ENCODE results near the gene KRTAP3-2. TPM values are rescaled to one million over a fixed set of nuclear protein-coding genes. Genes with fewer than 3 reads are reported as not detected.

Gene KRTAP3-2
- total RNA-seq, 1 donor from 2014 or later: not detected

DNA sequence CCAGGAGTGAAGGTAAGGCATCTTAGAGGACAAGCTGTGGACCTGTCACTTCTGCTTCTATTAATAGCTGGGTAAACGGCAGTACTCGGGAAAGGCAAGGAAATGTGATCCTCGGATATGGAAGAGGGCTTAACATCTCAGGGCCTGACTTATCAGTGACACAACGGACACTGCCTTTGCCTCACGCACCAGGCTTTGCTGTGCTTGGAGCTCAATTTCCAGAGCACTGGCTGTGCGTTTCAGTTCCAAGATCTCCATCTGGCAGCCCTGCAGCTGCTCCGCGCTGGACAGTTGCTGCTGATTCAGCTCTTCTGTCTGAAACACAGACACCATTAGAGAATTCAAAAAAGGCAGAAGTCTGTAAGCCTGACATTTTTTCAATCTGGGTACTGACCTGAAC is 19.1 kb downstream of the KRTAP3-2 start:
- intact Hi-C loops (cut with micrococcal nuclease): no loop called here
- no peaks in the 10 kb centered on the region for H3K36me3 Mint-ChIP-seq (ENCODE audit: low read depth)
- peaks cover 26% of the 10 kb centered on the region for H3K27me3 Mint-ChIP-seq
- POLR2A ChIA-PET: interaction anchor here (0.5 kb wide), 1 partner anchor 321 kb away, joined by 3 read pairs; no protein-coding TSS in a partner anchor
- no peak overlapping the region for H3K4me3 Mint-ChIP-seq
- TF ChIP-seq, protein P1, sequence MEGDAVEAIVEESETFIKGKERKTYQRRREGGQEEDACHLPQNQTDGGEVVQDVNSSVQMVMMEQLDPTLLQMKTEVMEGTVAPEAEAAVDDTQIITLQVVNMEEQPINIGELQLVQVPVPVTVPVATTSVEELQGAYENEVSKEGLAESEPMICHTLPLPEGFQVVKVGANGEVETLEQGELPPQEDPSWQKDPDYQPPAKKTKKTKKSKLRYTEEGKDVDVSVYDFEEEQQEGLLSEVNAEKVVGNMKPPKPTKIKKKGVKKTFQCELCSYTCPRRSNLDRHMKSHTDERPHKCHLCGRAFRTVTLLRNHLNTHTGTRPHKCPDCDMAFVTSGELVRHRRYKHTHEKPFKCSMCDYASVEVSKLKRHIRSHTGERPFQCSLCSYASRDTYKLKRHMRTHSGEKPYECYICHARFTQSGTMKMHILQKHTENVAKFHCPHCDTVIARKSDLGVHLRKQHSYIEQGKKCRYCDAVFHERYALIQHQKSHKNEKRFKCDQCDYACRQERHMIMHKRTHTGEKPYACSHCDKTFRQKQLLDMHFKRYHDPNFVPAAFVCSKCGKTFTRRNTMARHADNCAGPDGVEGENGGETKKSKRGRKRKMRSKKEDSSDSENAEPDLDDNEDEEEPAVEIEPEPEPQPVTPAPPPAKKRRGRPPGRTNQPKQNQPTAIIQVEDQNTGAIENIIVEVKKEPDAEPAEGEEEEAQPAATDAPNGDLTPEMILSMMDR (IDR thresholded peaks at IDR 0.05): no peak
- H3K4me1 Mint-ChIP-seq: no peaks in the 10 kb centered on the region
- CTCF ChIA-PET: no interaction called here
- no peaks in the 10 kb centered on the region for H3K9me3 Mint-ChIP-seq
- no peak overlapping the region for H3K27ac Mint-ChIP-seq
- DNase-seq (no peak), ATAC-seq (ENCODE audit: low read depth) (no peak)

DNA sequence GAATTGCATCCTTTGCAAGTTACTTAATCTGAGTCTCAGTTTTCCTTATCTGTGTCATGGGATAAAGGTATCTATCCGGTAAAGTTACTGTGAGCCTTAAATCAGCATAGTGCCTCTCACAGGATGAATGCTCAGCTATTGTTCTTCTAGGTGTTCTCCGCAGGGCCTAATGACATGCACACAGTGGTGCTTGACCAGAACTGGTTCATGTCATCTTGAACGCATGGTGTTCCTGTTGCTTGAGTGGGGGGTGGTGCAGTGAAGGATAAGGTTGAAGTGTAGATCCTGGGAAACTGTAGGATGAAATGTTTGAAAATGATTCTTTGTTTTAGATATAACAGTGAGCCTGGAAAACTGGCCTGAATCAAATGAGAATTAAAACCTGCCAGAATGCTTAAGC is 19.6 kb downstream of the KRTAP3-2 start:
- Mint-ChIP-seq H3K4me1 (no peaks in the 10 kb centered on the region), H3K27ac (no peak overlapping the region), H3K36me3 (ENCODE audit: low read depth) (no peaks in the 10 kb centered on the region), H3K4me3 (no peak overlapping the region), H3K27me3 (peaks cover 31% of the 10 kb centered on the region), H3K9me3 (no peaks in the 10 kb centered on the region)
- intact Hi-C loops (cut with micrococcal nuclease): no loop called here
- TF ChIP-seq, protein P1 (IDR thresholded peaks at IDR 0.05): no peak
- DNase-seq (no peak), ATAC-seq (ENCODE audit: low read depth) (no peak)
- ChIA-PET CTCF (no interaction called here), POLR2A (no interaction called here)

DNA sequence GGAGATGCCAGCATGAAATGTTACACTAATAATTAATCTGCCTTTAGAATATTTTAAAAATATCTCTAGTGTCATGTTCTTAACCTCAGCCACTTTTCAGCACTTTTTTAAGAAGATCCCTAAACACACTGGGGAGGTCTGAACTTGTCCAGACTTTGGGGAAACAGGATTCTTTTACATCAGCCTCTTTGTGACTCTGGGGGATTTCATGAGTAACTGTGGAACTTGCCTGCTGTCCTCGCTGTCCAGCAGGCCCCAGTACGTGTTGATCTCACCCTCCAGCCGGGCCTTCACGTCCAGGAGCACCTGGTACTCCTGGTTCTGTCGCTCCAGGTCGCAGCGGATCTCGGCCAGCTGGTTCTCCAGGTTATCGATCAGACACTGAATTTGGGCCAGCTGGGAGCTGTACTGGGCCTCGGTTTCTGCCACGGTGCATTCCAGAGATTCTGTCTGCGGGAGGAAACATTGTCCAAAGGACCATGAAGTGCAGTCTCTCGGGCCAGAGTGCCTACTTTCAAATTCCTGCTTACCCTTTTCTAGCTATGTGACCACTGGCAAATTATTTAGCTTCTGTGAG is 21.0 kb downstream of the KRTAP3-2 start:
- H3K27ac Mint-ChIP-seq: no peak overlapping the region
- TF ChIP-seq, protein P1 (IDR thresholded peaks at IDR 0.05): no peak
- DNase-seq (no peak), ATAC-seq (ENCODE audit: low read depth) (no peak)
- H3K9me3 Mint-ChIP-seq: no peaks in the 10 kb centered on the region
- H3K4me3 Mint-ChIP-seq: no peak overlapping the region
- peaks cover 25% of the 10 kb centered on the region for H3K27me3 Mint-ChIP-seq
- H3K4me1 Mint-ChIP-seq: no peaks in the 10 kb centered on the region
- no peaks in the 10 kb centered on the region for H3K36me3 Mint-ChIP-seq (ENCODE audit: low read depth)
- ChIA-PET POLR2A (no interaction called here), CTCF (no interaction called here)
- intact Hi-C loops (cut with micrococcal nuclease): no loop called here

DNA sequence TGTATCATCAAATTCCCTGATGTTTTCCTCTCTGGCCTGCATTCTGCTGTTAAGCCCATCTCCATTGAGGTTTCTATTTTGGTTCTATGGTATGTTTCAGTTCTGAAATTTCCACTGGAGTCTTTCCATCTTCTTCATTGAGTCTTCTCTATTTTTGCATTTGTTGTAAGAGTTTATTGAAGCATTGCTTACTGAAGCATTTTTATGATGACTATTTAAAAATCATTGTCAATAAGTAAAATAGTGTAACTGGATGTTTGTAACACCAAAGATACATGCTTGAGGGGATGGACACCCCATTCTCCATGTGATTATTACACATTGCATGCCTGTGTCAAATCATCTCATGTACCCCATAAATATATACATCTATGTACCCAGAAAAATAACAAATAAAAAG is 24.2 kb downstream of the KRTAP3-2 start:
- TF ChIP-seq, protein P1 (IDR thresholded peaks at IDR 0.05): no peak
- intact Hi-C loops (cut with micrococcal nuclease): no loop called here
- Mint-ChIP-seq H3K4me1 (no peaks in the 10 kb centered on the region), H3K36me3 (ENCODE audit: low read depth) (no peaks in the 10 kb centered on the region), H3K27me3 (peaks cover 25% of the 10 kb centered on the region), H3K4me3 (no peak overlapping the region), H3K27ac (no peak overlapping the region), H3K9me3 (no peaks in the 10 kb centered on the region)
- DNase-seq: no peak
- no peak for ATAC-seq (ENCODE audit: low read depth)
- ChIA-PET CTCF (no interaction called here), POLR2A (no interaction called here)

DNA sequence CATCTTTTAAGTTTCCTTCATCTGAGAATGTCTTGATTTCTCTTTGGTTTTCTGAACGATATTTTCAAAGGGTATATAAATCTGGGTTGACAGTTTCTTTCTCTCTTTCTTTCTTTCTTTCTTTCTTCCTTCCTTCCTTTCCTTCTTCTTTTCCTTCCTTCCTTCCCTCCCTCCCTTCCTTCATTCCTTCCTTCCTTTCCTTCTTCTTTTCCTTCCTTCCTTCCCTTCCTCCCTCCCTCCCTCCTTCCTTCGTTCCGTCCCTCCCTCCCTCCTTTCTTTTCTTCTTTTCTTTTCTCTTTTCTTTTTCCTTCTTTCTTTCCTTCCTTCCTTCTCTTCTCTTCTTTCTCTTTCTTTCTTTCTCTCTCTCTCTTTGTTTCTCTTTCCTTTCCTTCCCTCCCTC is 25.3 kb downstream of the KRTAP3-2 start:
- Mint-ChIP-seq H3K27ac (no peak overlapping the region), H3K4me1 (no peaks in the 10 kb centered on the region), H3K36me3 (ENCODE audit: low read depth) (no peaks in the 10 kb centered on the region), H3K27me3 (peaks cover 22% of the 10 kb centered on the region), H3K9me3 (no peaks in the 10 kb centered on the region), H3K4me3 (no peak overlapping the region)
- CTCF ChIA-PET: no interaction called here
- POLR2A ChIA-PET: interaction anchor here (1.0 kb wide), 1 partner anchor 519 kb away, joined by 3 read pairs; no protein-coding TSS in a partner anchor
- TF ChIP-seq, protein P1 (IDR thresholded peaks at IDR 0.05): no peak
- intact Hi-C loops (cut with micrococcal nuclease): no loop called here
- ATAC-seq (ENCODE audit: low read depth) (no peak), DNase-seq (no peak)
